ENCODE measurements around the gene FIZ1. TPM values are rescaled to one million over a fixed set of nuclear protein-coding genes. Genes with fewer than 3 reads are reported as not detected.

Gene FIZ1
- polyA plus RNA-seq, 4 donors, result 19.6 to 23.0 (median 20.3) TPM

GRCh38 chr19:55613930-55614710, 14.8 kb upstream of the FIZ1 start:
- no peak for DNase-seq (ENCODE audit: low read depth in 4 of 4, low spot score in 3 of 4)

GRCh38 chr19:55613396-55613795, 14.1 kb upstream of the FIZ1 start:
- no peak for DNase-seq (ENCODE audit: low read depth in 4 of 4, low spot score in 3 of 4)

GRCh38 chr19:55611983-55612645, 12.8 kb upstream of the FIZ1 start:
- no peak for DNase-seq (ENCODE audit: low read depth in 4 of 4, low spot score in 3 of 4)

- DNase-seq (ENCODE audit: low read depth in 4 of 4, low spot score in 3 of 4), result no peak
Observed at GRCh38 chr19:55611300-55611982, 12.1 kb upstream of the FIZ1 start.

- no peak for DNase-seq (ENCODE audit: low read depth in 4 of 4, low spot score in 3 of 4)
Observed at GRCh38 chr19:55609326-55609725, 10.0 kb upstream of the FIZ1 start.

GRCh38 chr19:55606817-55607216, 7.5 kb upstream of the FIZ1 start:
- no peak for DNase-seq (ENCODE audit: low read depth in 4 of 4, low spot score in 3 of 4)

- no peak for DNase-seq (ENCODE audit: low read depth in 4 of 4, low spot score in 3 of 4)
Observed at GRCh38 chr19:55606471-55606787, 7.1 kb upstream of the FIZ1 start.

- peak in 1 of 4 donors; percentile 78 for DNase-seq (ENCODE audit: low read depth in 4 of 4, low spot score in 3 of 4)
Observed at GRCh38 chr19:55605637-55606470, 6.5 kb upstream of the FIZ1 start, which contains the start of gene ZNF865. ZNF865 (plus strand) TSS chr19:55605647; CDS start chr19:55613619, 7,972 bp downstream.

- peak; percentile 93 to 96 (median 94) for DNase-seq (ENCODE audit: low read depth in 4 of 4, low spot score in 3 of 4)
Observed at GRCh38 chr19:55605207-55605636, 5.9 kb upstream of the FIZ1 start.

- no peak for DNase-seq (ENCODE audit: low read depth in 4 of 4, low spot score in 3 of 4)
Observed at GRCh38 chr19:55603581-55604292, 4.4 kb upstream of the FIZ1 start.

GRCh38 chr19:55603115-55603514, 3.8 kb upstream of the FIZ1 start:
- no peak for DNase-seq (ENCODE audit: low read depth in 4 of 4, low spot score in 3 of 4)

- DNase-seq (ENCODE audit: low read depth in 4 of 4, low spot score in 3 of 4), result no peak
Observed at GRCh38 chr19:55602104-55603001, 3.0 kb upstream of the FIZ1 start.

- DNase-seq (ENCODE audit: low read depth in 4 of 4, low spot score in 3 of 4), result no peak
Observed at GRCh38 chr19:55601084-55601483, 1.8 kb upstream of the FIZ1 start.

GRCh38 chr19:55600662-55601028, 1.3 kb upstream of the FIZ1 start:
- DNase-seq (ENCODE audit: low read depth in 4 of 4, low spot score in 3 of 4), result no peak

- DNase-seq (ENCODE audit: low read depth in 4 of 4, low spot score in 3 of 4), result peak; percentile 77 to 99 (median 91)
Observed at GRCh38 chr19:55599842-55600661, 735 bp upstream of the FIZ1 start, which contains the start of gene ZNF524. ZNF524 (plus strand) TSS chr19:55600288; CDS start chr19:55602113, 1,825 bp downstream.

GRCh38 chr19:55598719-55599467, 424 bp downstream of the FIZ1 start:
- DNase-seq (ENCODE audit: low read depth in 4 of 4, low spot score in 3 of 4), result peak; percentile 81 to 86 (median 82)

- DNase-seq (ENCODE audit: low read depth in 4 of 4, low spot score in 3 of 4), result no peak
Observed at GRCh38 chr19:55598034-55598433, 1.3 kb downstream of the FIZ1 start.

Measured in right renal pelvis (tissue), 4 donors.